HL-60 (cell line): ENCODE results near the gene CHKB.

Source experiments
- DNase-seq, 2 experiments: peaks; one replicate each; pipeline ENCODE4 v3.0.0-alpha.2; 2010 to 2020; ENCODE audit warnings: low read depth in 1 of 2, low spot score in 1 of 2
- H3K27ac ChIP-seq: fragments of 250-450 bp; sonication (Bioruptor Pico); replicated peaks from 2 replicates; pipeline ENCODE4 v1.5.1; 2020; ENCODE audit warnings: mild to moderate bottlenecking, moderate library complexity
- H3K27me3 ChIP-seq: fragments of 250-450 bp; sonication (Bioruptor Pico); 2 replicates; pipeline ENCODE4 v1.5.1; 2021; ENCODE audit warnings: mild to moderate bottlenecking, moderate library complexity; ENCODE audit not compliant: insufficient read depth, poor library complexity, severe bottlenecking
- H3K4me3 ChIP-seq: replicated peaks from 2 replicates; pipeline ENCODE4 v1.5.1; 2011; ENCODE audit warnings: mild to moderate bottlenecking, control low read depth, low read length; ENCODE audit not compliant: insufficient read depth
- GABPA ChIP-seq: IDR thresholded peaks from 2 replicates; pipeline ENCODE4 v1.6.1; 2012; ENCODE audit warnings: low read depth
- POLR2AphosphoS5 ChIP-seq: IDR thresholded peaks from 2 replicates; pipeline ENCODE4 v1.6.1; 2012; ENCODE audit warnings: low read depth
- SPI1 ChIP-seq: IDR thresholded peaks from 2 replicates; pipeline ENCODE4 v1.6.1; 2012; ENCODE audit warnings: low read depth, mild to moderate bottlenecking, borderline replicate concordance
- TF ChIP-seq, protein P1 (sequence below): IDR thresholded peaks from one replicate; pipeline ENCODE4 v1.5.1; 2011; ENCODE audit warnings: low read length, control low read depth, inconsistent platforms; ENCODE audit not compliant: insufficient read depth
- TF ChIP-seq, protein P2 (sequence below): IDR thresholded peaks from 2 replicates; pipeline ENCODE4 v1.6.1; 2012; ENCODE audit warnings: low read depth; ENCODE audit not compliant: insufficient replicate concordance

CHKB gene

DNA sequence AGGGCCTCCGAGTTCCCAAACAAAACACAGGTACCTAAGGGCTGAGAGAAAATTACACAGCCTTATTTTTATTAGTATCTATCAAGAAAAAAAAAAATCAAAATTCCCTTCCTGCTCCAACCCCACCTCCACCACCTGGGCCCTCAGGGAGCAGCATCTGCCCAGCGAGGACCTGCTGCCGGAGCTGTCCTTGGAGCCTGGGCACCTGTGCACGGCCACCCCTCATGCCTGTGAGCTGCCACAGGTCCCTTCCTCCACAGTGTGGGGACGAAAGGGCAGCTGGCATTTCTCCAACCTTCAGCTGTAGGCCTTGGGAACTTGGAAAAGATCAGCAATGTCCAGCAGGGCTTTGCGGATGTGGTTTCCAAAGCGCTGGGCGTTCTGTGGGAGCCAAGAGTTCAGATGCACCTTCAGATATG lies 13.6 kb downstream of the CHKB start:
- Histone ChIP-seq H3K27me3 (no peaks in the 10 kb centered on the region), H3K27ac (no peak overlapping the region), H3K4me3 (no peak overlapping the region)
- no peak for DNase-seq
- no peak for TF ChIP-seq POLR2AphosphoS5
- TF ChIP-seq, protein P1, sequence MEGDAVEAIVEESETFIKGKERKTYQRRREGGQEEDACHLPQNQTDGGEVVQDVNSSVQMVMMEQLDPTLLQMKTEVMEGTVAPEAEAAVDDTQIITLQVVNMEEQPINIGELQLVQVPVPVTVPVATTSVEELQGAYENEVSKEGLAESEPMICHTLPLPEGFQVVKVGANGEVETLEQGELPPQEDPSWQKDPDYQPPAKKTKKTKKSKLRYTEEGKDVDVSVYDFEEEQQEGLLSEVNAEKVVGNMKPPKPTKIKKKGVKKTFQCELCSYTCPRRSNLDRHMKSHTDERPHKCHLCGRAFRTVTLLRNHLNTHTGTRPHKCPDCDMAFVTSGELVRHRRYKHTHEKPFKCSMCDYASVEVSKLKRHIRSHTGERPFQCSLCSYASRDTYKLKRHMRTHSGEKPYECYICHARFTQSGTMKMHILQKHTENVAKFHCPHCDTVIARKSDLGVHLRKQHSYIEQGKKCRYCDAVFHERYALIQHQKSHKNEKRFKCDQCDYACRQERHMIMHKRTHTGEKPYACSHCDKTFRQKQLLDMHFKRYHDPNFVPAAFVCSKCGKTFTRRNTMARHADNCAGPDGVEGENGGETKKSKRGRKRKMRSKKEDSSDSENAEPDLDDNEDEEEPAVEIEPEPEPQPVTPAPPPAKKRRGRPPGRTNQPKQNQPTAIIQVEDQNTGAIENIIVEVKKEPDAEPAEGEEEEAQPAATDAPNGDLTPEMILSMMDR, result no peak
- TF ChIP-seq SPI1, result no peak
- TF ChIP-seq, protein P2, sequence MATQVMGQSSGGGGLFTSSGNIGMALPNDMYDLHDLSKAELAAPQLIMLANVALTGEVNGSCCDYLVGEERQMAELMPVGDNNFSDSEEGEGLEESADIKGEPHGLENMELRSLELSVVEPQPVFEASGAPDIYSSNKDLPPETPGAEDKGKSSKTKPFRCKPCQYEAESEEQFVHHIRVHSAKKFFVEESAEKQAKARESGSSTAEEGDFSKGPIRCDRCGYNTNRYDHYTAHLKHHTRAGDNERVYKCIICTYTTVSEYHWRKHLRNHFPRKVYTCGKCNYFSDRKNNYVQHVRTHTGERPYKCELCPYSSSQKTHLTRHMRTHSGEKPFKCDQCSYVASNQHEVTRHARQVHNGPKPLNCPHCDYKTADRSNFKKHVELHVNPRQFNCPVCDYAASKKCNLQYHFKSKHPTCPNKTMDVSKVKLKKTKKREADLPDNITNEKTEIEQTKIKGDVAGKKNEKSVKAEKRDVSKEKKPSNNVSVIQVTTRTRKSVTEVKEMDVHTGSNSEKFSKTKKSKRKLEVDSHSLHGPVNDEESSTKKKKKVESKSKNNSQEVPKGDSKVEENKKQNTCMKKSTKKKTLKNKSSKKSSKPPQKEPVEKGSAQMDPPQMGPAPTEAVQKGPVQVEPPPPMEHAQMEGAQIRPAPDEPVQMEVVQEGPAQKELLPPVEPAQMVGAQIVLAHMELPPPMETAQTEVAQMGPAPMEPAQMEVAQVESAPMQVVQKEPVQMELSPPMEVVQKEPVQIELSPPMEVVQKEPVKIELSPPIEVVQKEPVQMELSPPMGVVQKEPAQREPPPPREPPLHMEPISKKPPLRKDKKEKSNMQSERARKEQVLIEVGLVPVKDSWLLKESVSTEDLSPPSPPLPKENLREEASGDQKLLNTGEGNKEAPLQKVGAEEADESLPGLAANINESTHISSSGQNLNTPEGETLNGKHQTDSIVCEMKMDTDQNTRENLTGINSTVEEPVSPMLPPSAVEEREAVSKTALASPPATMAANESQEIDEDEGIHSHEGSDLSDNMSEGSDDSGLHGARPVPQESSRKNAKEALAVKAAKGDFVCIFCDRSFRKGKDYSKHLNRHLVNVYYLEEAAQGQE, result no peak
- no peak for TF ChIP-seq GABPA

DNA sequence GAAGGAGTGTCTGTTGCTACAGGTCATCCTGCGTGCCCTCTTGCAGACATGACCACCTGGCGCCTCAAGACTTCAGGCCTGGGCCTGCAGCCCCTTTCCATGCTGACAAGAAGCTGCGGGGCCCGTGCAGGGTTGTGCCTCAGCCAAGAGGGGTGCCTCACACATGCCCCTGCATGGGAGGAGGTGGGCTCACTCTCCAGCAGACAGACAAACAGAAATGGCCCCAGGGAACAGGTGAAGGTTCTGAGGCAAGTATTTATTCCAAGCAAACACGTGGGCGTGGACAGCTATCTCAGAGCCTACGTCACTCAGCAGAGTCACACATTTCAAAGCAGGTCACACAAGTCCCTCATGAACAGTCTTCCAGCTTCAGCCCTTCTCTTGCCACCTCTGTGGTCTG lies 14.0 kb downstream of the CHKB start:
- H3K27ac ChIP-seq, result no peak overlapping the region
- TF ChIP-seq, protein P2, result no peak
- TF ChIP-seq, protein P1, result no peak
- TF ChIP-seq POLR2AphosphoS5 (no peak), SPI1 (no peak), GABPA (no peak)
- DNase-seq, result no peak
- no peak overlapping the region for H3K4me3 ChIP-seq
- H3K27me3 ChIP-seq, result no peaks in the 10 kb centered on the region

DNA sequence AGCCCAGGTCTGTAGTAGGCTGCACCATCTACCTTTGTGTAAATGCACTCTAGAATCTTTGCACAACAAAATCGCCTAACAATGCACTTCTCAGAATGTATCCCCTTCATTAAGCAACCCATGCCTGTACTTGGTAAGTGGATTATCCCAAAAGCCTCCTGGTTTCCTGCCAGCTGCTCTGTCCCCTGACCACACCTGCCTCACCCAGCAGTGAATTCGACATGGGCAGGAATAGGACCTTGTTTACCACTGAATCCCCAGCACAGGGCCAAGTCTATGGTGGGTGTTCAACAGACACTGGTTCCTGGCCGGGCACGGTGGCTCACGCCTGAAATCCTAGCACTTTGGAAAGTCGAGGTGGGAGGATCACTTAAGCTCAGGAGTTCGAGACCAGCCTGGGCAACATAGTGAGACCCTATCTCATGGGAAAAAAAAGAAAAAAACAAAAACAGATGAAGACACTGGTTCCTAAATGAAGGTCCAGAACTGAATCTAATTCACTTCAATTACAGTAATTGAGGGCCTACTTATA lies 14.9 kb downstream of the CHKB start:
- H3K4me3 ChIP-seq, result no peak overlapping the region
- H3K27me3 ChIP-seq, result no peaks in the 10 kb centered on the region
- no peak for DNase-seq
- H3K27ac ChIP-seq, result no peak overlapping the region
- no peak for TF ChIP-seq POLR2AphosphoS5
- TF ChIP-seq, protein P2, result no peak
- TF ChIP-seq SPI1, result no peak
- TF ChIP-seq GABPA, result no peak

DNA sequence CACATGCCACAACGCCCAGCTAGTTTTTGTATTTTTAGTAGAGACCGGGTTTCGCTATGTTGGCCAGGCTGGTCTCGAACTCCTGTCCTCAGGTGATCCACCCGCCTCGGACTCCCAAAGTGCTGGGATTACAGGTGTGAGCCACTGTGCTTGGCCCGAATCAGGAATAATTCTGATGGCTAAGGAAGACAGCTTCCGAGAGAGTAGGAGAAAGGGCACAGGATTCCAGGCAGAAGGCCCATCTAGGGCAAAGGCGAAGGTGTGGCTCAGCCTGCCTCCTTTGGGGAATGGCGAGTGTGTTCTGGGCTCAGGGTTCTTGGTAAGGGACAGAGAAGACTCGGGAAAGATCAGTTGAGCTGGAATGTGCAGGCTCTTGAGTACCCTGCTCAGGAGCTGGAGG lies 18.4 kb downstream of the CHKB start:
- DNase-seq, result no peak
- Histone ChIP-seq H3K27me3 (no peaks in the 10 kb centered on the region), H3K4me3 (no peak overlapping the region), H3K27ac (no peak overlapping the region)
- no peak for TF ChIP-seq POLR2AphosphoS5
- TF ChIP-seq, protein P1, result no peak
- TF ChIP-seq, protein P2, result no peak
- TF ChIP-seq GABPA, result no peak
- TF ChIP-seq SPI1, result no peak
